Sigmoid colon (tissue), 7 donors: ENCODE measurements around the gene ZNF853. TPM values are rescaled to one million over a fixed set of nuclear protein-coding genes. Genes with fewer than 3 reads are reported as not detected.

Experiments used
- DNase-seq: peaks from one replicate; pipeline ENCODE4 v3.0.0-alpha.2; 2019
- H3K27ac ChIP-seq, 4 donors: fragments of 200-600 bp; sonication (generic); one replicate each; pipeline ENCODE4 v1.5.1; 2016 to 2019; ENCODE audit warnings: mild to moderate bottlenecking in 1 of 4
- H3K27me3 ChIP-seq, 3 donors: fragments of 200-600 bp; sonication (generic); one replicate each; pipeline ENCODE4 v1.5.1; 2019; ENCODE audit warnings: mild to moderate bottlenecking in 1 of 3
- H3K36me3 ChIP-seq, 4 donors: fragments of 200-600 bp; sonication (generic); one replicate each; pipeline ENCODE4 v1.5.1; 2016 to 2019
- H3K4me1 ChIP-seq, 4 donors: fragments of 200-600 bp; sonication (generic); one replicate each; pipeline ENCODE4 v1.5.1; 2017 to 2019
- H3K4me3 ChIP-seq, 4 donors: fragments of 200-600 bp; sonication (generic); one replicate each; pipeline ENCODE4 v1.5.1; 2017 to 2019; ENCODE audit warnings: mild to moderate bottlenecking in 2 of 4, moderate library complexity in 1 of 4
- H3K9me3 ChIP-seq, 4 donors: fragments of 200-600 bp in 3 of 4; sonication (generic) in 3 of 4; one replicate each; pipeline versions ENCODE4 v1.5.1 to v1.6.1; 2013 to 2019
- CTCF ChIP-seq, 4 experiments: fragments of 450-650 bp in 3 of 4; fragments of 200-600 bp in 1 of 4; IDR thresholded peaks; one replicate each; pipeline ENCODE4 v1.5.1; 2016 to 2019; ENCODE audit warnings: antibody characterized with exemption in 4 of 4, mild to moderate bottlenecking in 3 of 4, moderate library complexity in 2 of 4
- EP300 ChIP-seq, 4 donors: sonication (generic); formaldehyde crosslinking; IDR thresholded peaks; one replicate each; pipeline ENCODE4 v1.6.1; 2017; ENCODE audit warnings: antibody characterized with exemption in 4 of 4
- POLR2A ChIP-seq, 2 donors: fragments of 450-650 bp; IDR thresholded peaks; one replicate each; pipeline ENCODE4 v1.6.1; 2016; ENCODE audit warnings: antibody characterized with exemption in 2 of 2, mild to moderate bottlenecking in 2 of 2, moderate library complexity in 2 of 2
- POLR2AphosphoS5 ChIP-seq, 4 donors: sonication (generic); formaldehyde crosslinking; IDR thresholded peaks; one replicate each; pipeline ENCODE4 v1.6.1; 2017; ENCODE audit warnings: antibody characterized with exemption in 4 of 4
- WGBS, 2 donors: extraction: QIAGEN DNeasy Blood & Tissue Kit; methylation state at CpG; one replicate each; pipeline ENCODE4 v1.1.7; 2013; 5-methylcytosine and 5-hydroxymethylcytosine counted together
- intact Hi-C: fragments of 100-400 bp; cut with DNase I; formaldehyde crosslinking; loops from one replicate; pipeline ENCODE4 v1.15.1; 2023
- polyA plus RNA-seq, 3 donors: library from polyadenylated mRNA; stranded (reverse); fragments of 200-250 nt; gene quantifications; one replicate each; pipeline ENCODE4 v1.2.3, GENCODE V29; 2013
- total RNA-seq, 4 donors: library from RNA; depleted of rRNA; stranded (reverse); fragments of >200 nt; gene quantifications; one replicate each; pipeline ENCODE4 v1.1.0, GENCODE V29; 2016
- donor health status: healthy with polysubstance abuse.
- donor health status: Bipolar disorder and iron deficiency.
- donor health status: healthy.

The ZNF853 gene
- total and polyA plus RNA-seq, 7 donors, result 0.69 to 36.0 (median 20.0) TPM

- TF ChIP-seq POLR2AphosphoS5 (IDR thresholded peaks at IDR 0.05) (no peak), EP300 (IDR thresholded peaks at IDR 0.05) (no peak), POLR2A (IDR thresholded peaks at IDR 0.05) (no peak), CTCF (IDR thresholded peaks at IDR 0.05) (no peak)
- Histone ChIP-seq H3K27me3 (no peaks in the 10 kb centered on the region), H3K4me1 (peaks cover 0 to 20% (median 15%) of the 10 kb centered on the region in 4 donors), H3K27ac (no peak overlapping the region), H3K36me3 (peaks cover 6 to 45% (median 16%) of the 10 kb centered on the region in 4 donors), H3K4me3 (no peak overlapping the region), H3K9me3 (no peaks in the 10 kb centered on the region)
- intact Hi-C loops, result no loop called here
- no peak for DNase-seq
- 74 to 79% methylated on average over 4 of the region's 4 CpGs for WGBS, 2 donors
These were observed 3.2 kb downstream of the ZNF853 start for GRCh38 chr7:6618621-6619020.

GRCh38 chr7:6619961-6620360 is 4.6 kb downstream of the ZNF853 start:
- intact Hi-C loops, result no loop called here
- Histone ChIP-seq H3K27ac (no peak overlapping the region), H3K4me3 (no peak overlapping the region), H3K4me1 (peaks cover 0 to 17% (median 13%) of the 10 kb centered on the region in 4 donors), H3K27me3 (no peaks in the 10 kb centered on the region), H3K9me3 (no peaks in the 10 kb centered on the region), H3K36me3 (peaks cover 6 to 52% (median 16%) of the 10 kb centered on the region in 4 donors)
- no peak for TF ChIP-seq EP300 (IDR thresholded peaks at IDR 0.05)
- no peak for TF ChIP-seq POLR2AphosphoS5 (IDR thresholded peaks at IDR 0.05)
- TF ChIP-seq CTCF (IDR thresholded peaks at IDR 0.05), result no peak
- no peak for TF ChIP-seq POLR2A (IDR thresholded peaks at IDR 0.05)
- 15 to 48% methylated on average over 3 of the region's 3 CpGs for WGBS, 2 donors
- DNase-seq, result no peak

- no peak for TF ChIP-seq CTCF (IDR thresholded peaks at IDR 0.05)
- TF ChIP-seq EP300 (IDR thresholded peaks at IDR 0.05), result no peak
- no peak for TF ChIP-seq POLR2A (IDR thresholded peaks at IDR 0.05)
- TF ChIP-seq POLR2AphosphoS5 (IDR thresholded peaks at IDR 0.05), result no peak
- Histone ChIP-seq H3K4me1 (peaks cover 0 to 8% (median 5%) of the 10 kb centered on the region in 4 donors), H3K9me3 (no peaks in the 10 kb centered on the region), H3K27ac (no peak overlapping the region), H3K27me3 (no peaks in the 10 kb centered on the region), H3K36me3 (peaks cover 6 to 52% (median 16%) of the 10 kb centered on the region in 4 donors), H3K4me3 (no peak overlapping the region)
- intact Hi-C loops, result no loop called here
- DNase-seq, result no peak
- WGBS, 2 donors, result 82 to 86% methylated on average over 20 of the region's 20 CpGs
These were observed 6.1 kb downstream of the ZNF853 start for GRCh38 chr7:6621195-6622133.

- Histone ChIP-seq H3K27me3 (no peaks in the 10 kb centered on the region), H3K4me3 (no peak overlapping the region), H3K4me1 (peaks cover 0 to under 1% (median 0%) of the 10 kb centered on the region in 4 donors), H3K9me3 (no peaks in the 10 kb centered on the region), H3K27ac (no peak overlapping the region), H3K36me3 (peaks cover 6 to 52% (median 16%) of the 10 kb centered on the region in 4 donors)
- TF ChIP-seq POLR2A (IDR thresholded peaks at IDR 0.05) (no peak), CTCF (IDR thresholded peaks at IDR 0.05) (no peak), POLR2AphosphoS5 (IDR thresholded peaks at IDR 0.05) (no peak), EP300 (IDR thresholded peaks at IDR 0.05) (no peak)
- DNase-seq, result no peak
- intact Hi-C loops, result no loop called here
- WGBS, 2 donors, result 98% methylated on average over 67 of the region's 67 CpGs
These were observed 6.8 kb downstream of the ZNF853 start for GRCh38 chr7:6622134-6622710.
